Suppressor macrophage treated with lipopolysaccharide for 1 hour (primary cell): ENCODE data around the gene BTF3L4.
A peak's percentile ranks its signal among the peaks of the same experiment; 100 is the strongest.
"Not testable (repeated sequence)": the region's sequence is repeated elsewhere in the genome, so short reads cannot be mapped to it uniquely, and the experiment has no call there.

Source experiments
- DNase-seq, 3 donors: peaks; one replicate each; pipeline ENCODE4 v3.0.0-alpha.2; 2020 to 2022

The BTF3L4 gene

DNA sequence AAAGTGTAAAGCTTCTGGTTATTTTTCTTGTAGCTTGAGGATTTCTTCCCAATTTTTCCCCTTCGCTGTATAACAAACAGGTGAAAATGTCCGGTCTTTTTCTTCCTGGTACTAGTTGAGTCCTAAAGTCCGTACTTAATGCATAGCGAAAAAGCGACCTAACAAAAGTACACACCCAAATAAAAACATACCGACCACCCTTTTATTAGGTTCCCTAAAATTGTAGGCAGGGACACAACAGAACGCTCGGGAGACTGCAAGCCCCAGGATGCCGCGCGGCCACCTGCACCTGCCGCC lies 281 bp upstream of the BTF3L4 start:
- DNase-seq = no peak

DNA sequence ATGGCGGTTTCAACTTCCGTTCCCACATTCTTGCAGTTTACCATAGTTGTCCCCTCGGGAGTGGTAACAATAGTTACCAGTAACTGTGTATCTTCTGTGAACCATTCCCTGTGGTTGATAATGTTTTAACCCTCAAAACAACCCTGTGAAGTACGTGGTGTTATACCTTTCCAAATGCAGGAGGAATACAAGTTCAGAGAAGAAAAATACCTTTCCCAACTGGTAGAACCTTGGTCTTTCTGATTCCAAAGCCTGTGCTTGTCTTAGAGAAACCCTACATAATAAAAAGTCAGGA lies 789 bp downstream of the BTF3L4 start:
- no peak for DNase-seq

DNA sequence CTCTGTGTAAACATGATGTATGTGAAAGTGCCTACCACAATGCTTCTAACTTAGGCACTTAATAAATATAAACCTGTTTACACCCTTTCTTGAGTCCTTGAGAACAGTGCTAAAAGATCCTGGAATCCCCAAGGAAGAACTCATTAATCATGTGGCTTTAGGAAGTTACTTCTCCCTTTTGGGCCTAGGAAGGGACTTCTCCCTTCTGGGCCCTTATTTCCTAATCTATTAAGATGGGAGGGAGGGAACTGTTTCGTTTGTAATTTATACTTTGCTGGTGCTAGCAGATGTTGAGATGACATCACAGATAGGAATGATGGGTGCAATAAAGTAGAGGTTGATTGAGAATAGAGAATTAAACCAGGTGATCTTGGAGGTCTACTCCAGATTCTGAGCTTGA lies 1.2 kb downstream of the BTF3L4 start:
- DNase-seq = peak; percentile 78 to 92 (median 85)

DNA sequence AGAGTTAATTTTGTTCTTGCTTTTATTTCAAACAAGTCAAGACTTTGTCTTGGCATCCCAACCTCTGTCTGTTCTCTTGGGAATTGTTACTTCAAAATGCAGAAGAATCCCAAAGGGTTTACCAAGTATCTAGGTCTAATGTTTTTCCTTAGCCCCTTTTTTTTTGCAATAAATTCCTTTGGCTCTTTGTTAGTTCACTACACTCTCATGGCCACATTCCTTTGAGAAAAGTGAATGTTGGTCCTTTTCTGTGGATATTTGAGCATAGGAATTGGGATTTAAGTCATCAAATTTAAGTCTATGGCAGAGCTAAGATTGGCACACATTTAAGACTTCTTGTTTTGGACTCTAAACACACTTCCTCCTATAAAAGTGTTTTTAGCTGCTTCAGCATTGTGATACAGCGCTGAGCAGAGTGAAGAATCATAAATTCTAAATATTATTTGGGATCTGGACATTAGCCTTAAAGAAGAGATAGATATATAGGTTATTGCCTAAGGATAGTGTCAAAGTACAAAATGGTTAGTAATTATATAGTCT lies 1.9 kb downstream of the BTF3L4 start:
- DNase-seq = peak; percentile 21 to 61 (median 52)

DNA sequence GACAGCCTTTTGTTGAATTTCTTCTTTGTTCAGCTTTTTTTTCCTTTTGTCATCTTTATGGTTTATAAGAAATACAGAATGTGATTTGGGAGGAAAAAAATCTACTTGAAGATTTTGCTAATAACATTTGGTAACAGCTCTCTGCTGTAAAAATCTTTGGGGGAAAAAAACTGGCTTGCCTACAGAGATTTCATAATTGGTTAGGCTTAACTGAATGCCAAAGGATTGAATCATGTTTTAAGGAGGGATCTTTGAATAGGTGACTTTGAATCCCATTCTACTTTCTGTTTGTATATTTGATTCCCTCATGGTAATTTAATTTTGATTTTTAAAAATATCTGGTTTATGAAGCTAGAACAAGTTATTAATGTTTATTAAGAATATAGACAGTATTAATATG lies 3.2 kb downstream of the BTF3L4 start:
- no peak for DNase-seq

DNA sequence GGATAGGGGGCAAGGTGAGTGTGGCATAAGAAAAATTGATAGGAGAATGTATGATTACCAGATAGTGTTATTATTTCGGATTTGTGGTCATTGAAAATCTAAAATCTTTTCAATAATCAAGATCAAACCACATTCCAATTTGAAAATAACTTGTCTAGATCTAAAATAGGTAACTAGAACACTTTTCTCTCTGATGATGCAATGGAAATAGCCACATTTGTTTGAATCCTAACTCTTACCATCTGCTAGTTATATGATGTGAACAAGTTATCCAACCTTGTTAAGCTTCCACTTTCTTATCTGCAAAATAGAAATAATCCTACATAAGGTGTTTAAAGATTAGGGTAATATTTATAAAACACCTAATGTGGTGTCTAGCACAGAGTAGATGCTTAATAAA lies 3.8 kb downstream of the BTF3L4 start:
- no peak for DNase-seq

DNA sequence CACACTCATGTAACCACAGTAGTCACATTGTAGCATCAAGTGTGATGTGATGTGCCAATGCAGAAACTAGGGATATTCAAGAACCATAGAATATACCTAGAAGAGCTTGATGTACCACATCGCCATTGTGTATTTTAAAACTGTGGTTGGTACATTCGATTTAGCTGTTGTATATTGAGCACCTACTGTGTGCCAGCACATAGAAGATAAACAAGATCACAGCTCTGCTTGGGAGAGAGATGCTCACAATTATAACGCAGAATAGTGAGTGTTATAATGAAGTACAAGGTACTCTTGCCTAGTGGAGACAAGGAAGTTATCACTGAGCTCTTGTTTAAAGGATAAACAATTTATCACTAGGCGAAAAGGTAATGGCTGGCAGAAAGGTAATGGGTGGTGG lies 4.7 kb downstream of the BTF3L4 start:
- no peak for DNase-seq

DNA sequence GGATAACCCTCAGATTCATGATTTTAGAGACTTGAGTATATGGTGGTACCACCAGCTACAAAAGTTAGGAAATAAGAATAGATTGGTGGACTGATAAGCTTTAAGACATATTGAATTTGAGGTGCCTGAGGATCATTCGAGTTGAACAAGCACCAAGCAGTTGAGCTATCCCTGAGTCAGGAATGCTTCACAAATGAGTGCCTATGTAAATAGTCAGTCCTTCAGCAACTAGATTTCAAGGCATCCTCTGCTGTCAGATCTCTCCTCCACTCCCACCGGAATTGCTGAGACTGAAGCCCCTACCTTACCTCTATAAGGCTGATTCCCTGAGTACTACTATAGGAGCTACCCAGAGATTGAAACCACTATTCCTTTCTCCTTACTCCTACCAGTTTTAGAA lies 7.1 kb downstream of the BTF3L4 start:
- DNase-seq = no peak

DNA sequence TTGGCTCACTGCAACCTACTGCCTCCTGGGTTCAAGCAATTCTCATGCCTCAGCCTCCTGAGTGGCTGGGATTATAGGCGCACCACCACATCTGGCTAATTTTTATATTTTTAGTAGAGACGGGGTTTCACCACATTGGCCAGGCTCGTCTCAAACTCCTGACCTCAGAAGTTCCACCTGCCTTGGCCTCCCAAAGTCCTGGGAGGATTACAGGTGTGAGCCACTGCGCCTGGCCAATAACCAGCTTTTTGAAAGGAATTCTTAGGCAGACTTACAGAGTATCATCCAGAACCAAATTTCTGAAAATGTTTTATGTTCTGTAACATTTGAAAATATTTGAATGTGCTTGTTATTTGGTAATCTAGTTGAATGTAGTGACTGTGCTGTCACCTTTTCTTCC lies 14.6 kb downstream of the BTF3L4 start:
- DNase-seq = no peak

DNA sequence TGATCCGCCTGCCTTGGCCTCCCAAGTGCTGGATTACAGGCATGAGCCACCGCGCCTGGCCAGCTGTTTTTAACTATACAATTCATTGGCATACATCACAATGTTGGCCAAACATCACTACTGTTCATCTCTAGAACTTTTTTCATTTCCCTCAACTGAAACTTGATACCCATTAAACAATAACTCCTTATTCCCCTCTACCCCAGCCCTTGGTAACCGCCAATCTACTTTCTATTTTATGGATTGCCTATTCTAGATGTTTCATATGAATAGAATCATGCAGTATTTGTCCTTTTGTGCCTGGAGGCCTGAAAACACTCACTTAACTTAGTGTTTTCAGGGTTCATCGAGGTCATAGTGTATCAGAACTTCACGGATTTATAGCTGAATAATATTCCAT lies 16.2 kb downstream of the BTF3L4 start:
- no peak for DNase-seq

DNA sequence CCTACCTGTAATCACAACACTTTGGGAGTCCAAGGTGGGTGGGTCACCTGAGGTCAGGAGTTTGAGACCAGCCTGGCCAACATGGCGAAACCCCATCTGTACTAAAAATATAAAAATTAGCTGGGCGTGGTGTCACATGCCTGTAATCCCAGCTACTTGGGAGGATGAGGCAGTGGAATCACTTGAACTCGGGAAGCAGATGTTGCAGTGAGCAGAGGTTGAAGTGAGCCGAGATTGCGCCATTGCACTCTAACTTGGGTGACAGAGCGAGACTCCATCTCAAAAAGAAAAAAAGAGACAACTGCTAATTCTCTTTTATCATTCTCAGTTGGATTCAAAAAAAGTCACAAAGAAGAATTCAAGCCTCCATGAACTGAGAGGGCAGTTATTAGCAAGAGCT lies 21.2 kb downstream of the BTF3L4 start:
- not testable (repeated sequence) for DNase-seq

DNA sequence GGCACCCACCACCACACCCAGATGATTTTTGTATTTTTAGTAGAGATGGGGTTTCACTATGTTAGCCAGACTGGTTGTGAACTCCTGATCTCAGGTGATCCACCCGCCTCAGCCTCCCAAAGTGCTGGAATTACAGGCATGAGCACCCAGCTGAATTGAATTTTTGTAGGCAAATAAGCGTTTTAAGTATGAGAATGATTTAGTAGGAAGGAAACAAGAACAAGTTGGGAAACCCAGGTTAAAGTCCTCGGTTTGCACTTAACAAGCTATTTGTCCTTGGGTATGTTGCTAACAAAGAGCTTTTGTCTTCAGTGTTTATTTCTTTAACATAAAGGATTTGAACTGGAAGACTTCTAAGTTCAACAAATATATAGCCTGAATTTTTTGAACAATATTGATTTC lies 23.9 kb downstream of the BTF3L4 start:
- no peak for DNase-seq

DNA sequence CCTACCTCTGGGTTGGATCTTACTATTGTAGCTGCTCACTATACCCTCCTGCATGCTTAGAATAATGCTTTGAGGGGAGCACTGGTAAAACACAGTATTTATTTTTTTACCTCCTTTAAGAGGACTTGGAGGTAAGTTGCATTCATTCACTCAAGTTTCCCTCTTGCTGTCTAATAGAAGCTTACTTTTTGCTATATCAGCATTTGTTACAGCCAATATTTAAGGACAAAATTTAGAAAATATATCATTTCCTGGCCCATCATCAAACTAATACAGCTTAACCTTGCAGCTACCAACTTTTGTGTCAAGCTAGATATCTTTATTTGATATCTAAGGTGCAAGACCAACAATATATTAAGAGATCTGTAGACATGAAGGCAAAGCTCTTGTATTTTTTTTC lies 31.8 kb downstream of the BTF3L4 start:
- not testable (repeated sequence) for DNase-seq

DNA sequence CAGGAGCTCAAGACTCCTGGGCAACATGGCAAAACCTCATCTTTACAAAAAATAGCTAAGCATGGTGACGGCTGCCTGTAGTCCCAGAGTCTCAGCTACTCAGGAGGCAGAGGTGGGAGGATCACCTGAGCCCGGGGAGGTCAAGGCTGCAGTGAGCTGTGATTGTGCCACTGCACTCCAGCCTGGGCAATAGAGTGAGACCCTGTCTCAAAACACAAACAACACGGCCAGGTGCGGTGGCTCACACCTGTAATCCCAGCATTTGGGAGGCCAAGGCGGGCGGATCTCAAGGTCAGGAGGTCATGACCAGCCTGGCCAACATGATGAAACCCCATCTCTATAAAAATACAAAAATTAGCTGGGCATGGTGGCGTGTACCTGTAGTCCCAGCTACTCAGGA lies 38.2 kb downstream of the BTF3L4 start:
- not testable (repeated sequence) for DNase-seq

DNA sequence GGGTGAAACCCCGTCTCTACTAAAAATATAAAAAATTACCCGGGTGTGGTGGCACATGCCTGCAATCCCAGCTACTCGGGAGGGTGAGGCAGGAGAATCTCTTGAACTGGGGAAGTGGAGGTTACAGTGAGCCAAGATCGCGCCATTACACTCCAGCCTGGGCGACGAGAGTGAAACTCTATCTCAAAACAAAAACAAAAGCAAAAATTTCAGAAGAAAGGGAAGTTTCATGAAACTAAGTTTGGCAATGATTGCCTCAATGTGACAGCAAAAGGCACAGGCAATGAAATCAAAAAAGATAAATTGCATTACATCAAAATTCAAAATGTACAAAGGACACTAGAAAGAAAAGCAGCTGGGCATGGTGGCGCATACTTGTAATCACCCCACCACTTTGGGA lies 40.1 kb downstream of the BTF3L4 start:
- DNase-seq = peak; percentile 41 to 67 (median 46)

DNA sequence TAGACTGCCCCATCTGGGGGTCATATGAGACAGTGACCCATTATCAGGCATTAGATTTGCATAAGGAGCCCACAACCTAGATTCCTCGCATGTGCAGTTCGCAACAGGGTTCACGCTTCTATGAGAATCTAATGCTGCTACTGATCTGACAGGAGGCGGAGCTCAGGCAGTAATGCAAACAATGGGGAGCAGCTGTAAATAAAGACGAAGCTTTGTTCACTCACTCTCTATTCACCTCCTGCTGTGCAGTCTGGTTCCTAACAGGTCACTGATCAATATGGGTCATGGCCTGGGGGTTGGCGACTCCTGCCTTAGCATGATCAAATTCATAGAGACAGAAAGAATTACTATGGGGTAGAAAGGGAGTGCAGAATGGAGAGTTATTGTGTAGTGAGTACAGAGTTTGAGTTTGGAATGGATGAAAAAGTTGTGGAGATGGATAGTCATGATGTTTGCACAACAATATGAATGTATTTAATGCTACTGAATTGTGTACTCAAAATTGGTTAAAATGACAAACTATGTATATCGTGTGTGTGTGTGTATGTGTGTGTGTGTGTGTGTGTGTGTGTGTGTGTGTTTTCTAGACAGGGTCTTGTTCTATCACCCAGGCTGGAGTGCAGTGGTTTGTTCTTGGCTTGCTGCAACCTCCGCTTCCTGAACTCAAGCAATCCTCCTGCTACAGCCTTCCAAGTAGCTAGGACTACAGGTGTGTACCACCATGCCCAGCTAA lies 42.2 kb downstream of the BTF3L4 start:
- no peak for DNase-seq

DNA sequence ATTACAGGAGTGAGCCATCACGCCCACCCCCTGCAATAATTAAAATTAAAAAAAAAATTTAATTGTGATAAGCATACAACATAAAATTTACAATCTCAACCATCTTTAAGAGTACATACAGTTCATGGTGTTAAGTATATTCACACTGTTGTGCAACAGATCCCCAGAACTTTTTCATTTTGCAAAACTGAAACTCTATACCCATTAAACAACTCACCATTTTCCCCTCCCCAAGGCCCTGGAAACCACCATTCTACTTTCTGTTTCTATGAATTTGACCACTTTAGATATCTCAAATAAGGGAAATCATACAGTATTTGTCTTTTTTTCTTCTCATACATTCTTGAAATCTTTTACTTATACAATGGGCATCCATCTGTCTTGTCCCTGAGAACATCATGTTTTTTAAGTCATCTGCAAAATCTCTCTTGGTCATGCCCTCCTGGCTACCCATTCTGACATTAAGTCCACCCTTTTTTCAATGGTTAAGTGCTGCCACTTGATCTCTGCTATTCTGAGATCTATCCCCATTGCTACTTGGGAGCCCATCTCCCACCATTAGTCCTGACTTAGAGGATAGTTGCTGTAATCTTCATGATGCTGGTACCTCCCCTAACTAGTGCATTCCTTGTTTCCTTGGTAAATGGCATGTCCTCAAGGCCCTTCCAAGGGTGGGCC lies 46.4 kb downstream of the BTF3L4 start:
- peak; percentile 28 to 42 (median 29) for DNase-seq

DNA sequence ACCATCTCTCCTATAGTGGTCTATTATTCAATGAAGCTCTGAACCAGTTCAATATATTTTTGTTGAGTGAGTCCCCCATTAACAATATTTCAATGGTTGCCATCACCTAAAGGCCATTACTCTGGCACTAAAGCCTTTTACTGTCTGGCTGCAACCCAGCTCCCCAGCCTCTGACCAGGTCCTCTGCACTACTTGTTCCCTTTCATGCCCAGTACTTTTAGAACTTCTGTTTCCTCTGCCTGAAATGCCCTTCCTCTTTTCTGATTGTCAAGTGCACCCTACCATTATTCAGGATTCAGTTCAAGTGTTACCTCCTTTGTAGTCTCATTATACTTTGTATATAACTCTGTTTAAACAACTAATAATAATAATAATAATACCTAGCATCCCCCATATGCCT lies 55.4 kb downstream of the BTF3L4 start:
- DNase-seq = peak; percentile 36 to 55 (median 45)

DNA sequence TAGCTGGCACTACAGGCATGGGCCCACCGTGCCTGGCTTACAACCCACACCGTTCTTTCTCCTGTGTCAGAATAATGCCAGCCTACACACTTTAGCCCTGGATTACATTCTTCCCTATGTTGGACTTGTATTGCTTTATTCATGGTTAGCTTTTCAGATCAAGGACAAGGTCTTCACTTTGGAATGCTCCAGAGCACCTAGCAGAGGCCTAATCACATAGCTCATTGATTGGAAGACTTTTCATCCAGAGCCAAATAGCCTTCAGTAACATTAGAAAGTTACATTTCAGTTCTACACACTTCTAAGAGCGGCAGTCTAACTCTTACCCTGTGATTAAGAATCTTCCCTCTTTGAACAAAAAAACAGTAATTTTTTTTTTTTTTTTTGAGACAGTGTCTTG lies 56.4 kb downstream of the BTF3L4 start:
- no peak for DNase-seq

DNA sequence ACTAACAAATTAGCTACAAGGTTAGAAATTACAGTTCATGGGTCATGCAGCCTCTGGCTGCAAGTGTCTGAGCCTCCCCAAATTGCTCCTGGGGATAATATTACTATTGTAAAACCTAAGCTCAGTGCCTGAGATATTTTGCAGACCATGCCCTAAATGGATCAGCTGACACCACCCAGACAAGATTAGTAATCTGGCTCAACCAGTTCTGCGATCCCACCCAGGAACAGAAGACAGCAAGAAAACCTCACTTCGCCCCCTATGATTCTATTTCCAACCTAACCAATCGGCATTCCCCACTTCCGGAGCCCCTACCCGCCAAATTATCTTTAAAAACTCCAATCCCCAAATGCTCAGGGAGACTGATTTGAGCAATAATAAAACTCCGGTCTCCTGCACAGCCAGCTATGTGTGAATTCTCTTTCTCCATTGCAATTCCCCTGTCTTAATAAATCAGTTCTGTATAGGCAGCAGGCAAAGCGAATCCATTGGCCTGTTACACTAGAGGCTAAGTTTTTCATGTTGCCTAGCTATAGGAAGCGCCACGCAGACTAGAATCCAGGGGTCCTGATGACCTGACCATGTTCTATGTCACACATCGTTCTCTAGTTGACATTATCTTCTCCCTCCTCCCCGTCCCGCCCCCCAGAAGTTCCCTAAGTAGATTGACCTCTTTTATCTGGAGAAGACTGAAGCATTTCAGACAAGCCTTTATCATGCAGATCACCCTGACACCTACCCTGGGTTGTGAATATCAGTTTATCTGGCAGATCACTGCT lies 63.4 kb downstream of the BTF3L4 start:
- DNase-seq = no peak

DNA sequence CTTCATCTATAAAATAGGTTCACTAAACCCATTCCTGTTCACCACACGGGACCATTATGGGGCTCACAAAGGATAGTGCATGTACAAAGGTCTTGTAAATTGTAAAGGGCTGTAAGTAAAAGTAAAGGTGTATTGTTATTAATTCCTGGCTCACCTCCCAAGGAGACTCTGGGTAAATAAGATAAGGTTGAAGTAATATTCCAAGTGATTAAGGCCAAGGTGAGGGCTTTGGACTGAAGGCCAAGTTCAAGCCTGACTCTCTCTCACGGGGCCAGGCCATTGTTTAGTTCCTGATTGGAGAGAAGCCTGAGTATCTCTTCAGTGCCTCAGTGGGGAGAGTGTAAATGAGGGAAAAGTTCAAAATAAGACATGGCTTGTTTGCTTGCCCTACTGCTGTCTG lies 66.3 kb downstream of the BTF3L4 start:
- no peak for DNase-seq

DNA sequence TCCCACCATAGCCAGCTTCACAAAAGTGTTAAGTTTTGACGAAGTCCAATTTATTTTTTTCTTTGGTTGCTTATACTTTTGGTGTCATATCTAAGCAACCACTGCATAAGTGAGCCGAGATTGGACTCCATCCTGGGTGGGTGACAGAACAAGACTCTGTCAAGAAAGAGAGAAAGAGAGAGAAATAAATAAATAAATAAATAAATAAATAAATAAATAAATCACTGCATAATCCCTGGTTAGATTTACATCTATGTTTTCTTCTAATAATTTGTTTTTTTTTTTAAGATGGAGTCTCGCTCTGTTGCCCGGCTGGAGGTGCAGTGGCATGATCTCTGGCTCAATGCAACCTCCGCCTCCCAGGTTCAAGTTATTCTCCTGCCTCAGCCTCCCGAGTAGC lies 67.5 kb downstream of the BTF3L4 start:
- DNase-seq = no peak

DNA sequence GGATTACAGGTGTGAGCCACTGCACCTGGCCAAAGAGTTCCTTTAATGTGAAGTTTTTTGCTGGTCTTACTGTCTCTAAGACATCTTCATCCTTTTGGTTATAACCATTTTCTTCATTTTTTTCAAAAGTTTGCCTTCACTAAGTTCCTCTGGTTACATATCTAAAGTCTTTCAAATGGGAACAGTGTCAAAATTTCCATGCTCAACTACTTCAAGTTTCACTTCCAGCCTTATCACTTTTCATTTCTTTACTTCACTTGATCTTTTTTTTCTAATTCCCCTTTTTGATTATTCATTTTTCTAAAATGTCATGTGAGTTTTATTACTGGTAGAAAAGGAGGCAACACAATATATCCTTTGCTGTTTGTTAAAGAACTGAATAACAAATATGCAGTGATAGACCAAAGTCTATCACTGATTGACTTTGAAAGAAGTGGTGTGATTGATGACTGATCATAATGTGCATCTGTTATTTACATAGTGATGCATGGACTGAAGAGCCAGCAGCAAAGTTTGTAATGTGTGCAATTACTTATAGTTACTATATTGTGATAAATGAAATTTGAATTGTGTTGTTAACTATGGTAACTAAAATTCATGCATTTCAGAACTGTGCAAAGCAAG lies 69.8 kb downstream of the BTF3L4 start:
- DNase-seq = peak; percentile 6 to 44 (median 43)
